COLO829 (cell line): ENCODE measurements around the gene METTL14.

ENCODE experiments used
- DNase-seq: peaks from one replicate; pipeline ENCODE4 v3.0.0; 2012; ENCODE audit warnings: low spot score

METTL14 gene

DNA sequence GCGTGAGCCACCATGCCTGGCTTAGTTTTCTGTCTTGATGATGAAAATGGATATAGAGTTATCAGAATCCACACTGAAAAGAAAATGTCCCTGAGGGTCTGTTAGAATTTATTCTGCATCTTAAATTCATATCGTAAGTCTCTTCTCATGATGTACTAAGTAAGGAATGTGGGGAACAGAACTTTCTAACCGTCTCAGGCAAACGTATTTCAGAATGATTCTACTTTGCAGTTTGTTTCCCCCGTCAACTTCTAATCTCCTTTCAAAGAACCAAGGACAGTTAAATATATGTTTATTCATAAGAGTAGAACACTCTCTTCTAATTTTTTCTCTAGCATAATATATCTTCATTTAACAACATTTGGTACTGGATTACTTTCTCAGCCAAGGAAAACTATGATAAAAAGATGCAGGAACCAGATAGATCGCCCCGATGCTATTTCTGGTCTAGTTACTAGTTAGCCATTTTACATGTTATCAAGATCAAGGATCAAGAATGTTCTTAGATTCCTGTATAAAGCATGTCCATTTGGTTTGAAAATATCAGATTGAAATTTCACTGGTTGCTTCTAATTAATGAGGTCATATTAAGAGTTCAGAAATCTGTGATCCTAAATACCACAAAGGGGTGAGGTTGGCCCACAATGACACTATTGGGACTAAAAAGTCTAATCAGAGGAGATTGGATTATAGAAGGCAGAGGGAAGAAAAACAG, 49.5 kb downstream of the METTL14 start:
- no peak for DNase-seq

DNA sequence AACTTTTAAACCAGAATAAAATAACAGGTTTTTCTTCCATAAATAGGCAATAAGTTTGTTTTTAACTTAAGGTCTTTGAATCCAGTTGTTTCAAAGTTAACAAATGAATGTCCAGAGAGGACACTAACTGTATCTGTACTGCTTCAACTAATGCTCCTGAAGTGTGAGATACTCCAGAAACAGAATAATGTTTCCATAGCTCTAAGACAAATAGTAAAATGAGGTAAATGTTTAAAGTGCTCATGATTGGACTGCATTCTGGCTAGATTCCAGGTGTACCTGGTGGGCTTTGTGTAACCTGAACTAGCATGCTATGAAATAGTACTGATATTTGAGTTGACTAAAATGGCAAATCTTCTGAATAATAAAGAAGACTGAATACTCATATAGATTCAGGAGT, 51.7 kb downstream of the METTL14 start:
- DNase-seq: no peak

DNA sequence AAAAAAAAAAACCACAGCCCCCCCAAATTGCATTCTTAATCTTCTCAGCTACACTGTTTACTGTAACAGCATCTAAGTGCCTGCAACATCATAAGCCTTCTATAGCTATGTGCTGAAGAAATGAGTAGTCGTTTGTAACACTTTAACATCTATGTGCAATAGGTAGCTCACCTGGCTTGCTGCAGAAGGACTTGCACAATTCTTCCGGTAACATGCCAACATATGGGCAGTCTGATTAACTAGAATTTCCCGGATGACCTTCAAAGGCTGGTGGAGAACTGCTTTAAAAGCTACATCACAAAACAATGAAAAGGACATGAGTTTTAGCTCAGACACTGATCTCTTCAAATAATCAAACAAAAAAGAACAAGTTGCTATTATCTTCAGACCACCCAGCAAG, 52.9 kb downstream of the METTL14 start:
- no peak for DNase-seq

DNA sequence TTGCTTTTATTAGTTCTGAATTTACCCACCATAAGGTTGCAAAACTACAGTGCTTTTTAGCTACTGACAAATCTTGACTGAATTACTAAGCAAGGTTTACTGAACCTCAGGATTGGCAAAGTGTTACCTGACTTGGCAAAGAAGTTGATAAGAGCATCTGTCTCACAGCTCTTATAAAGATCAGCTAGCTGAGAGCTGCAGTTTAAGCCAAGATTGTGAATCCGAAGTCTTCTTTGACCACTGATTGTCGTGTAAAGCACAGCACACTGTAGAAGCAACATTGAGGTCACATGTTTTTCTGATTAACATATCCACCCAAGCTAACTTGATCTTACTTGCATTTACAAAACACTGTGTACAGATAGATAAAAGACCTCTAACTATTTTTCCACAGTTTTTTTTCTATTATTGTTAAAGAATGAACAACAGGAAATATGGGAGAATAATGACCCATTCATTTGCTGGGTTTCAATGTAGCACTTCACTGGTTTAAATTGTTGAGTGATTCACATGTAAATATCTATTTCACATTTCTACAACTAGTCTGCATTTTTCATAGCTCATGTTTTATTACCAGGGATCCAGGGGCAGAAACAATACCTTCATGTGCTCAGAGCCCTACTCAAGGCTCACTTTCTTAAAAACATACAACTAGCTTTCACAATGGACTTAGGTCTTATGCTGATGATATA, 54.0 kb downstream of the METTL14 start:
- DNase-seq: peak; percentile 39

DNA sequence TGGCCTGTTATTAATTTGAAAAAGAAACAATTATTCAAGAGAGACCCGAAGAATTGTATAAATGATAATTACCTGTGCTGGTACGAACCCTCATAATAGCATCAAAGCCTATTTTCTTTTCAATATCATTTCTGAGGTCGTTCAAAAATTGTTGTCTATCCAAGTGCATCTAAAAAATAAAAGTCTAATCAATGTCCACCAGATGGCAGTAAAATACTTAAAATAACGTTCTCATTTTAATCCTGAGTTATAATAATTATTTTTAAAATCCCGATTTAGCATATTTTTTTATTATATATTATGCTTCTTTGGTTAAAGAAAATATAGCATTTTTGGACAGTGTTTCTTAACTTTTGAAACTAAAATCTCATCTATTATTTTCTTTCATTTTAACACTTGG, 55.7 kb downstream of the METTL14 start:
- DNase-seq: peak; percentile 44

DNA sequence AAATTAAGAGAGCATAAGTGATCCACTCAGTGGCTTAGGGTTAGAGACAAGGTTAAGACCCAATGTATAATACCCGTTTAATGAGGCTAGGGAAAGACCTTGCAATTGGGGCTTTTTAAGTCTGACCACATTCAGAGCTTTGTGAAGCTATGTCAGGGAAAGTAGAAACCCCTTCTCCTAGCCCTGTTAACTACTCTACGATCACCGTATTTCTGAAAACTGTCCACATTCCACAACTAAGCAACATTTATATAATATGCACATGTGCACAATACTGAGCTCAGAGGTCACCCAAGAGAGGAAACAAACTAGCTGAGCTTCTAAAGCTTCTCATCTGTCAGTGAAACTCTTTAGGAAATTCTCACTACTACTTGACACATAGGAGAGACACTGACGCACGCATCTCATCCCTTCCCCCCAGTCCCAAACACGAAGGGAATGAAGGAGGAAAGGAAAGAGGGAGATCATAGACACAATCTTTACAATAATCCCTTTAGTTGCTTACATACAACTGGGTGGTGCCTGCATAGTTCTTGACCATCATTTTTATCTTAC, 56.2 kb downstream of the METTL14 start:
- no peak for DNase-seq

DNA sequence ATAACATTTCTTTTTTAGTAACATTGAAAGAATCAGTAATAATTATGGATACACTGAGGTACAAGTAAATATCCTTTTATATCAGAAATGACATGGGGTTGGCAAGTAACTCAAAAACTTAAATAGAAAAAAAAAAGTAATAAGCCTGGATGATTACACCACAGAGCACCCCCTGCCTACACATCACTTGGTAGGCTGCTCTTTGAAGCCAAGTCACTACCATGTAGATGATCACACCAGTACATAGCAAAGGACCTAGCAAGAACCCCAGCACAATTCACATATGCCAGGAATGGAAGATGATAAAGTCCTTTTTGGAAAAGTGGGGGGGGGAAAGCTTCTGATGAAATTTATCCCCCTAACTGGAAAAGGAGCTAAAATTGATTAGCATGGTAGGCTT, 56.9 kb downstream of the METTL14 start:
- no peak for DNase-seq

DNA sequence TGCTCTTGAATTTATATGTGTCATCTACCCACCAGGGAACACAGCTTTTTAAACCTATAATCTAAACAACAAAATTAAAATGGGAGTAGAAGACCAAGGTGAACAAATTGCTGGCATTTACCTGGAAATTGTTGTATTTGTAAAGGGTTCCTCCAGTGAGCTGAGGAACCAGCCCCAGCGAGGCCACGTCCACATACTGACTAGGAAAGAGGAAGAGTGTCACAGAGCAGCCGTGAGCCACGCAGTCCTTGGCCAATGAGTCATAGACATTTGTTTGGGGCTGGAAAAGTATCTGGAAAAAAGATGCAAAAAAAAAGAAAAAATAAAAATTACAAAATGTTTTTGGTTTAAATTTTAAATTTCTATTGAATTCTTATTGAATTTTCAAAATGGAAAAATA, 58.7 kb downstream of the METTL14 start:
- no peak for DNase-seq

DNA sequence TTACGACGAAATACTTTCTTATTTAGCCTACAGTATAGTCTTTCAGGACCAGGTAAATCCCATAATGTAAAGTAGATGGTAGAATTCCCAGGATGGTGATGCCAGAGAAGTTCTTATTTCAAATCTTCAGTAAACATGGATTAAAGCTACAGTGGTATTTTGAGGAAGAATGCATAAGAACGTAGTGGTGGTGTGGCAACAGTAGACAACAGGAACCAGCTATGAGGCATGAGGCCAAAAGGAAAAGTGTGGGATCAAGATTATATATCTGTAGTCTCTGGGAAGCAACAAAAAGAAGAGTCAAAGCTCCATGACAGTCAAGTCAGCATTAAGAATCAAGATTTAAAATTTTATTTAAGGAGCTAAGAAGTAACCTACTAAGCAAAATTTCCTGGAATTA, 60.2 kb downstream of the METTL14 start:
- DNase-seq: no peak

DNA sequence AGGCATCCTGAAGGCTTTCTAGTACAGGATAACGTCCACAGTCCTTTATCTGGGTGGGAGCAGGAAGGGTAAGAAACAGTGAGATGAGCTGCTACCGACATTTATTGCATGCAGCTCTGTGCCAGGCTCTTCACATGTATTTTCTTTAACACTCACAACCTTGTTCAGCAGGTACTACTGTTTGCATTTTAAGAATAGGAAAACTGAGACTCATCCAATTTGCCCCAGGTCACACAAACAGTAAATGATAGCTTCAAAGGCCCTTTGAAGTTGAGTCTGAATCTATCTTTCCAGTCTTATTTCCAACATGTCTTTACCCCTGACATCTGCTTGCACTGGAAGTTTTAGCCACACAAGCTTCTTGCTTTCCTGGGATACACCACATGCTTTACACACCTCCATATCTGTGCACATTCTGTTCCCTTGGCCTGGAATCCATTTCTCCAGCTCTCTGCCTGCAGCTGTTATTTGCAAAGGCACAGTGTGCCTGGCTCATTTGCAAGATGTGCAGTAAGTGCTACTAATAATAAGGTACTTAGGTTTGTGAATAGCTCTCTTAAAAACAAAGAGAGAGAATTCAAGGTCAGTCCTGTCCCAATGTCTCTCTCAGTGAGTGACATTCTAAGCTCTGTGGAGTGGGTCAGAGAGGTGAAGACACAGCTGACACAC, 61.2 kb downstream of the METTL14 start:
- no peak for DNase-seq

DNA sequence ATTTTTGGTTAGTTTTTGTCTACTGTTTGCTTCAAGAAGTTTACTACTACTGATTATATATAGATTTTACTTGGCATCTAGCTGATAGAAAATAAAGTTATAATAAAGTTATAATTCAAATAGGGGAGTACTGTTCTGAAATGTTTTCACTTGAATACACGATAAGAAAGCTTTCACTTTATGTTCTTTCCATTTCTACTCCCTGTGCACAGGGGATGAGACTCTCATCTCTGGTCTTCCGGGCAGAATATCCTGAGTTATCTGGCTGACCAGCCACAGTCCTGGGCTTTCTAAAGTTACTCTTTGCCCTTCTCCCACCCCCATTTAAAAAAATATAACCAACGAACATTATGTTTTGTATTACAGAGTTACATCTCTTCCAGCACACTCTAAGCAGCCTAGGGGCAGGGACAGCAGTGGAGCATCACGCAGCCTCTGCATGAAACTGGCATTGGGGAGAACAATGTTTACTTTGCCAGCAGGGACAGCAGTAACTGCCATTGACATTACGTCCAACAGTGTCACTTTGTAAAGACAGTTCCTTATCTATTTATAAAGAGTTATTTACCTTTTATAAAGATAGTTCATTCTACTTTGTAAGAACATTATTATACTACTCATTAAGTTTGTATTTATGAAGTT, 64.3 kb downstream of the METTL14 start:
- DNase-seq: no peak

DNA sequence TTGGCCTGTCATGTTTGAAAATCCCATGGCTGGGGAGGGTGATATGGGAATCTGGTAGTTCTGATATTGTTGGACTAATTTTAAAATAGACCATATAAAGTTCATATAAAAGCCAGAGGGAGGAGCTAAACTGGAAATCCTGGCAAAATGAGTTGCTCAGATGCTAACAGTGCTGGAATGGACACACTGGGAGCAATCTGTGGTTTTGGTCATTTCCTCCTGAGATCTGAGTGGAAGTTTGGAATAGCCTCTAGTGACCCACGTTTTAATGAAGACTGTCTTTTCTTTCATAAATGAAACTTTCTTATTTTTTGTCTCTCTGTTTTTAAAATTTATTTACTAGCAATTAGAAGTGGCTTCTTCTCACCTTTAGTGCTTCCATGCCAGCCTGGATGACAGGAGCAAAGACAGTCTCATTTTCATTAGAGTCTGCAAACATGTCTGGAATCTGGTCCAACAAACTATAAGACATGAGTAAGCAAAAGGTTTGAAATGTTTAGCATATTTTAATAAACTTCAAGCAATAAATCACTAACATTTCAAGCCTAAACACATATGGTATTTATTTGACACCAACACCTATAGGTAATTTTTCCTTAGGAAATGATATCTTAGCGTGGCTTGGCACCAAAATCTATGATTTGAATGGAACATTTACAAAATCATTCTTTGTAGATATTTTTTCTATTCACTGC, 66.6 kb downstream of the METTL14 start:
- no peak for DNase-seq

DNA sequence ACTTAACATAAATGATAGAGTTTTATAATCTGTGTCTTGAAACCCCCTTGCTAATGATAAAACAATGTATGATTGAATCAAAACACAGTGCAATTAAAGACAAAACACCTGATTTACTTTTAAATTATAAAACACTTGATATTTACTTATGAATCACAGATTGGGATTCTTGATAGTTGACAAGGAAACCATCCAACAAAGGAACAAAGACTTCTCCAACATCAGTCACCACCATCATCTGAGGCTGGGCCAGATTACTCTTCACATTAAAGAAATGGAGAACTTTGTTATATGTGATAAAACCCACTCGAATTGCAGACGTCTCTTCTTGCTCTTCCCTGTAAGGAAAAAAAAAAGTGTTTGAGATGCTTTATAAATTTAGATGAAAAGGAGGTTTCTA, 67.4 kb downstream of the METTL14 start:
- DNase-seq: no peak

DNA sequence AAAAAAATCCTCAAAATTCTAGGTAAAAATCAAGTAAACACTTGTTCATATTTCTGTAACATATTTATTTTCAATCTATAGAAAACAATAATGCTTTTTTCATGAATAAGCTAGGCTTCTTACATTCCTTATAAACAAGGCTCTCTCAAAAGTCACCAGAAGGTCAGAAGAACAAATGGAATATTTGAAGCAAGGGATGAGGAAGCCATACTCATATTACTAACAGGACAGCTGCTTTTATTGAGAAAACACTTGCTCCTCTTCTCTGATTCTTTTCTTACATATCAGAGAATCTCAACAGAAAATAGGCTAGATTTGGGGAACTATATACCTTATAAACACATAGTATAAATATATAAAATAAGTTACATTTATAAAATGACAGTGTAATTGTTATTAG, 67.9 kb downstream of the METTL14 start:
- DNase-seq: no peak

DNA sequence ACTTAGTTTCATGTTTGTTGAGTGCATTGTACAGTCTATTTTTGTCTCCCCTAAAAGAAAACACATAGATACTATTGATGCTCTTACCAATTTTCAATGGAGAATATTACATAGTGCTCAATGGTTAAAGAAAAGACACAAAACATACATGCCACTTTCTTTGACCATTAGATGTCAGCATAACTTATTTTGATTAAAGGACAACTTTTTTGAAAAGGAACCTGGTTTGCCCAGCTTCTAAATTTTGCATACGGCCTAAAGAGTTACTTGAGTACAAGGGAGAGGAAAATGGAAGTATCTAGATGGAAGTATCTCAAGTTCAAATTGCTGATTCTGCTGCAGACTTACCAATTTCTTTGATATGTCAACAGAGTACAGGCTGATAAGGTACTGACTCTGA, 68.5 kb downstream of the METTL14 start:
- no peak for DNase-seq

DNA sequence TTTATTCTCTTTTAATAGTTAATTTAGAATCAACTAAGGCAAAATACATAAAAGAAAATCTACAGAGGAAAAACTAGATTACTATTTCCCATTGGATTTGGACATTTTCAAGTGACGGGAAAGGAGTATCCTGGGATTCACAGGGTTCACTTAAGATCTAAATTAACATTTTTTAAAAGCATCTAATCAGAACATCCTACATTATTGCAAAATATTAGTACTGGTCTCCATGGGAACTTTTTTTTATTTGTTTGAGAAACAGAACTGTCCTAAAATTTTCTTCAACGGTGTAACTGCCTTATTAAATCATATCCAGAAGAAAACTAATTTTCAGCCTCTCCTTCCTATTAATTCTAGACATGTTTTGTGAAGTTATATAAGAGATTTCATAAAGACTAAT, 69.7 kb downstream of the METTL14 start:
- no peak for DNase-seq

DNA sequence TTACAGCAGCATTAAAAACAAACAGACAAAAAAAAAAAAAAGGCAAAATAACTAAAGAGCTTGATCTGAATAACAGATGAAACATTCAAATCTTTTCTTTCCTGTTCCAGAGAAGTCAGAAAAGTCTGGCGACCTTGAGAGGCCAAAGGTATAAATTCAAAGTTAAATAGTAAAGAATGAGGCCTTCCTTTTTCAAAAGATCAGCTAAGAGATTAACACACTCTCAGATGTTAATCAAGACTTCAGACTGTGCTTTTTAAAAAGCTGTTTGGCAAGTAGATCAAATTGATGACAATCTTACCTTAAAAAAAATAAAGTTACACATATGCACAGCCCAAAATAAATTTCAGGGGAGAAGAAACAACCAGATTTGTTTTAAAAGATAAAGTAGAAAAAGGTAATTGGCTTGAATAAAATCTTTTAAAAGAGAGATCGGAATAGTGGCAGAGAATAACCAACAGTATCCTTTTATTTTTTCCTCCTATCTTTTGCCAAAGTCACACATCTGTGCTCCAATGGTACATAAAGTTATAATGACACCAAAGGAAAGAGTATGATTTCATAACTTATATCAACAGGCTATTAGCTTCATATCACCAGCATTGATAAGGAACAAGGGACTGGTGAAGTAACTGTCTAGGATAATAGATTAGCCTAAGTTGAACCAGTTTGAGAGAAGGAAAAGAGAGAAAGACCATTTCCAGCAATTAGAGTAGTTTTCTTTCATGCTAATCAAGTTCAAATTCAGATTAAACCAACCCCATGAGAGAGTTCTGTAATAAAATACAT, 70.4 kb downstream of the METTL14 start:
- no peak for DNase-seq

DNA sequence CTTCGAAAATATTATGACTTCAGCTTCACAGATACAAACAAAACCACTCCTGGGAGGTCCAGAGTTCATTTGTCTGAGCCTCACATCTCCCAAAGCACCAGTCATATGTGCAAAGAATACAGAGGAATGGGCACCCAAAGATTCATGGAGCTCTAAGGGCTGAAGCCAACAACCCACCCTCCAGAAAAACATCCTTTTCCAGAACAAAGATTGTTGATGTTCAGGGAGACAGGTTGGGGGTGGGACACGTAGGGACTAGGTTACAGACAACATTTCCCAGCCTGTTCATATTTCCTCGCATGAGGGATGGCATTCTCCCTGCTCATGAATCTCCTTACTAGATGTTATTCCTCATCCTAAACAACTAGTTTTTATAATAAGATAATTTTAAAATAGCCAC, 71.2 kb downstream of the METTL14 start:
- DNase-seq: no peak

DNA sequence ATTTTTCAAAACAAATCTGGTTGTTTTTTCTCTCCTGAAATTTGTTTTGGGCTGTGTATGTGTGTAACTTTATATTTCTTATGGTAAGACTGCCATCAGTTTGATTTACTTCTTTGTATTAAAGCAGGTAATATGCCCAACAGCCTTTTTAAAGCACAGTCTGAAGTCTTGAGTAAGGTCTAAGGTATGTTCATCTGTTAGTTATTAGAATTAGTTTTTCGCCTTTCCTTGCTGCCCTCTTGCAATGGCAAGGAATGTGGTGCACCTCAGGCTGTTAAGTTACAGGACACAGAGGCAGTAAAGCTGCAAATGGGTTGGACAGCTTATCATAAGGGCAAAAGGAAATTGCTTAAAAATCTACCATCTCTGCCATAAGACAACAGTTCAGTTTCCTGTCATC, 71.8 kb downstream of the METTL14 start:
- DNase-seq: no peak

DNA sequence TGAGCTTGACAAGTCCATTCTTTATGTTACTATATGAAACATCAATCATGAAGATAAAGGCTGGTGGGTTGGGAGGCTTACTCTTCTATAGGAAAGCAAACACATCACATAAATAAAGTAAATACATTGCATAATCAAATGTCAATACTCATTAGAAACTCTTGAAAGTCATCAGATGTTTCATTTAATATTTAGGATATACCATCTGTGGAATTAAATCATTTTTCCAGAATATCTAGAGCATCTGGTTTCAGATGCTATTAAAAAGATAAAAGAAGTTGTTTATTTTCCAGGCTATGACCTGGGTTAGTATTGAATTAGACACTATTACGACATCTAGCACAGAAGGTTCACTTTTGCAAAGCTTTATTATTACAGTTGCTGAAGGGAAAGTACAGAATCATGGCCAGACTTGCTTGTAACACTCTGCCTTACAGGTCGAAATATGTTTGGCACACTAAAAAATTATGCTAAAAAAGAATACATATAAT, 72.6 kb downstream of the METTL14 start:
- no peak for DNase-seq

DNA sequence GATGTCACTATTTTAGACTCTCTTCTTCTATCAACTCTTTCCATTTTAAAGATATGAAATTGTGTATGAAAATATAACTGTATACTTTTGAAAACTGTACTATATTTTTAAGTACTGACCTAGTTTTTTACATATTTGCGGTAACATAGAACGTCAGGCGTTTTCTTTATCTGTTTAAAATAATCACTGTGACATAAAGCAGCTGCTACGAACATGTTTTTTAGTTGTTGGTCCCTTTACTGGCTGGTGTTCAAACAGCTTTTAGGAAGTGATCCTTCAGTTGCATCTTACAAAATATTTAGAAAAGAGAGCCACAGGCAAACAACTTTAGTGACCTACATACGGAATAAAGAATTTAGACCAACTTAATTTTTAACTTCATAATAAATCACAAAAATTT, 73.1 kb downstream of the METTL14 start:
- DNase-seq: no peak
